ENCODE results near the gene SF3B4.
"Not testable (repeated sequence)": the region's sequence is repeated elsewhere in the genome, so short reads cannot be mapped to it uniquely, and the experiment has no call there.

Gene SF3B4

DNA sequence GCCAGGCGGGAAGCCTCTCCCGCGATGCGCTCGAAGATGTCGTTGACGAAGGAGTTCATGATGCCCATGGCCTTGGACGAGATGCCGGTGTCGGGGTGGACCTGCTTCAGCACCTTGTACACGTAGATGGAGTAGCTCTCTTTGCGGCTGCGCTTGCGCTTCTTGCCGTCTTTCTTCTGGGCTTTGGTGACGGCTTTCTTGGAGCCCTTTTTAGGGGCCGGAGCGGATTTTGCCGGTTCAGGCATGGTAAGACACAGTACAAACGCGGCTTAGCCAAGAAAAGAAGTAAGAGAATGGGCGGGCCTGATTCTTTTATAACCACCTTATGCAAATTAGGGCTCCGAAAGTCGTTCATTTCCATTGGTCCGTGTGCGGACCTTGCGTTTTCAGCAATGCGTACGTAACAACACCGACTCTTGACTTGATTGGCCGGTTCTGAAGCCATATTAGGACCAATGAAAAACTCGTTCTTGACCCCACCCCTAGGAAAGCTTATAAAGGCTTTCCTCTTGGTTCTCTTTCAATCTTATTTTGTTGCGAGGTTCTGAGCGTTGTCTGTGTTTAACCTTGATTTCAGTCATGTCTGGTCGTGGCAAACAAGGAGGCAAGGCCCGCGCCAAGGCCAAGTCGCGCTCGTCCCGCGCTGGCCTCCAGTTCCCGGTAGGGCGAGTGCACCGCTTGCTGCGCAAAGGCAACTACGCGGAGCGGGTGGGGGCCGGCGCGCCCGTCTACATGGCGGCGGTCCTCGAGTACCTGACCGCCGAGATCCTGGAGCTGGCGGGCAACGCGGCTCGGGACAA, 41.0 kb downstream of the SF3B4 start:
- peak; percentile 97 to 98 for DNase-seq

DNA sequence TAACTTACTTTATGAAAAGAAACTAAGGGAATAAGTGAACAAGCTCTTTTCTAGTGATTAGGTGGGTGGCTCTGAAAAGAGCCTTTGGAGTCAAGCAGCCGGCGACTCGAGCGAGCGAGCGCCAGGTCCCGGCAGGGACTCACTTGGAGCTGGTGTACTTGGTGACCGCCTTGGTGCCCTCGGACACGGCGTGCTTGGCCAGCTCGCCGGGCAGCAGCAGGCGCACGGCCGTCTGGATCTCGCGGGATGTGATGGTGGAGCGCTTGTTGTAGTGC, 41.5 kb downstream of the SF3B4 start:
- not testable (repeated sequence) for DNase-seq

DNA sequence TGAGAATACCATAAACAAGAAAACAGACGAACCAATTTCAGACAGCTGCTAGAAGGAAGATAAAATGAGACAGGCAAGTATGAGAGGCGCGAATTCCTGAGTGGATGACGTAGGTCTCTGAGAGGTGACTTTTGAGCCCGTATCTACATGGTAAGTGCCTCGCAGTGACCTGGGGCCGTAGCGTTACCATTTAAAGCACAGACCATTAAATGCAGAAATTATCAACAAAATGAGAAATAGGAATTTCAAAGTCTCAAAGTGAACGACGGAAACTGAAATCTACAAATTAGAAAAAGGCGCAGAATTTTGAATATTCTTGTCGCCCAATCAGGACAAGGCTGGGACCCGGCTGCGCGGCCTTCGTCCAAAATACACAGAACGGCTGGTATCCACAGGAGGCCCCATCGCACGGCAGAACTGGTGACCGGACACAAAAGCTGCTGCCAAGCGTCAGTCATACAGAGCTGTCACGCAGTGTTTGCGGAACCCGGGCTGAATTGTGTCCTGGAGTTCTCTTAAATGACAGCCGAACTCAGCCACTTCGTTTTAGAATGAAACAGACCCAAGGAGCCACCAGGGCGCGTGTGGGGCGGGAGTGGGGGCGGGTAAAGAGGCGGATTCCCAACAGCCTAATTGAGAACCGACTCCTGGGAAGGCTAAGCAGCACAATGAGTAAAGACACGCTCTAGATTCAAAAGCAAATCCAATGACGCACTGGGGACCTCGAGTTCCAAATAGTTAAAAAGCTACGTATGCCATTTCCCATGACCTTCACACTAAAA, 42.1 kb downstream of the SF3B4 start:
- DNase-seq, result peak; percentile 69 to 73

DNA sequence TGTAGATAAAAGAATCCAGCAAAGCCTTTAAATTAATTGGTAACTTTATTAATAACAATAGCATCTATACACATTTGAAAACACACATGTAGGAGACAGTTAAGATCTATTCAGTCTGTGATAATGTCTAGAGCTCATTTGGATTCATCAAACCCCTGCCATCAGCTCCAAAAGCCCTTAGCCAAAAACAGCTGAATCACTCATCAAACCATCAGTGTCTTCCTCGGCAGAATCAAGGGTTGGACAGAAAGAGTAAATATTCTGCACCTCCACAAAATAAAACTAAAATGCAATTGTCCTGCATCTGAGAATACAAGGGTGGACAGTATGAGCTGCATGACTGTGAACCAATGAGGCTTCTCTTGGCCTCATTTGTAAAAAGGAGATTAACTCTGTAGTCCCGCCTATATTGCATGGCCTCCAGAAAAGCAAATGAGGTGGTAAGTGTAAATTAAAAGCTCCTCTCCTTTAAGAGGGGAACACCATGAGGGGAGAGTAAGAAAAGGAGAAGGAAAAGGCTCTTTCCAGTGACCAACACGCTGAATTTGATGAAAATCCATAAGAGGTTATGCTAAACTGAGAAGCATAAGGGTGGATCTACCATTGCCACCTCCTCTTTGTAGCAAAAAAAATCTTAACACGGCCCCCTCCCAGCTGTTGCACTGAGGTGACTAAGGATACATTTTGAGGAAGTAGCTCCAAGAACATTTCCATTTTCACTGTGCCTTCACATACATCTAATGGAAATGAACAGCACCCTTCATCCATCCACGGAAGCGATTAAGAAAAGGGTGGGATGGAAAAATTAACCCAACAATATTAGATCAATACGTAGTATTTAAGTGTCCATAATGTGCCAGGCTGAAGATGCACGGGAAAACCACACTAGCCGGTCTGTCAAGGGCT, 42.9 kb downstream of the SF3B4 start:
- peak; percentile 25 to 28 for DNase-seq

DNA sequence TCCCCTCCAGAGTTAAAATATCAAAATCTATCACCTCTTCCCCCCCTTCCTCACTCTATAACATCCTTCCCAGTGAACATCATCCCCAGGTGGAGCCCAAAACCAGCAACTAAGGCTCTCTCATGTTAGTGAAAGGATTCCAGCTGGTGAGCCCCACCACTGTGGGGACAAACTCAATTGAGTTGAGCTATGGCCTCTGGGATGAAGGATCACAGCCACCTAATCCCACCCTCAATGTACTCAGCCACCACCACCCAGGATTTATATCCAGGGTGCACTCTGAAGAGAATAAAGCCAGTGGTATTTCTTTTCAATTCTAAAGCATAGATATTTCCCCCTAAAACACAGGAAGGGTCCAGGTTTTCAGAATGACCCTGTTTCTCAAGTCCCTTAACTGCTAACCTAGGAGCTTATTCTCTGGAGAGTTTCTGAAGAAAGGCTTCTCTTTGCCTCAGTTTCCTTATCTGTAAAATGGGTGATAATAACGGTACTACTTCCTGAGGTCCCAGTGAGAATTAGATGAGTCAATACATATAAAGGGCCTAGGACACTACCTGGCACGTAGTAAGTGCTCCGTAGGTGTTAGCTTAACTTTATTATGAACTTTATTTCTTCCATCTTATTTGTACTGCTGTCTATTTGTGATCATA, 43.9 kb downstream of the SF3B4 start:
- no peak for DNase-seq

DNA sequence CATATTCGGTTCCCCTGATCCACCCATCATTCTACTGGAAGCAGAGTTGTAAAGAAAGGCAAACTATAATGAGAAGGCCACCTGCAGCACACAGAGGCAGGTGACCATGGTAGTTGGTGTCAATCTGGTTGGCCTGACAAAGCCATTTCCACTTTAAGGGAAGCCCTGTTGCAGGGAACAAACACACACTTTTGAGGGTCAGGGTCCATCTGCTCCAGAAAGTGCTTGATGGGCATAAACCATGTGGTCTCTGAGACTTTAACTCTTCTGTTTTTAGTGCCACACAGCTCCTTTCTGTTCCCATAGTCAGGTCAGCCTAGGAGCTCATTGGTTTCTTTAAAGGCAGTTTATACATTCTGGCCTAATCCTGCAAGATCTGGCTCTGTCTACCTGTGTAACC, 45.7 kb downstream of the SF3B4 start:
- DNase-seq, result no peak

DNA sequence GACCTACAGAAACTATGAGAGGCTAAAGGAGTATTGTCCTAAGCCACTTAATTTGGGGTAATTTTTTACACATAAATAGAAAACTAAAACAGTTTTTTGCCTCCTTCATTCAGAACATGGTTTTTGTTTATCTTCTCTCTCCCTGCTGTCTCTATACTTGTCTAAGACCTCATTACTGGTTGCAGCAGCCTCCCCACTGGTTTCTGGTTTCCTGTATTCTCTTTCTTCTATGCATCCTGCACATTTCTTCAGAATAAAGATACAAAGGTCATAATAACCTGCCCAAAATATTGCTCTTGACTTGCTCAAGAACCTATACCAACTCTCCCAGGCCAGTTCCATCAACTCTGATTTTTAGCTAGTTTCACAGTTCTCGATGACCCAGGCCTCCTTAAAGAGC, 48.0 kb downstream of the SF3B4 start:
- peak; percentile 58 to 73 for DNase-seq

DNA sequence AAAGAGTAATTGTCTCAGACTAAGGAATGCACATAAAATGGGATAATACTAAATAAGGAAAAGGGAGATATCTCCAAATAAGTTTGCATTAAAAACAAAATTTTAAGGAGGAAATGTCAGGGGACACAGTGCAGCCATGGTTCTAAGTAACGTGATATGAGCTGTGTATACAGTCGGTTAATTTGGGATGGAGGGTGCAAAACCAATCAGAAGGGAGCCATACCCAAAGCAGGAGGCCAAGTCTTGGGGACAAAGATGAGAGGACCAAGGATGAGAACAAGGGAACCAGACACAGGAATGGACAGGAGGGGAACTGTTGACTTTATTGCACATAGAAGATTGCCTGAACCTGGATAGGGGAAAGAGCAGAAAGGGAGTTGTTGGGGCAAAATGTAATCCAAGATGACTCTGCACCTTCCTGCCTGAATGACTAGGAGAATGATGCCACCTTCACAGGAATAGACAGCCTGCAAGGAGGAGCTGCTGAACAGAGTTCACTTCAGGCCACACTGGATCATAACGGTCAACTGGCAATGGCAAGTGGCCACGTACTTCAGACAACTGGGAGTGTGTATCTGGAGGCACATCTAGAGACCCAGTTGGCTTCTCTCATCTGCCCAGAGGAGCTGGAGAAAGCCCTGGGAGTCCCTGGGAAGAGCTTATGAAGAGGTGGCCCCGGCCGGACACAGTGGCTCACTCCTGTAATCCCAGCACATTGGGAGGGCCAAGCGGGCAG, 50.2 kb downstream of the SF3B4 start:
- DNase-seq, result no peak

All from CD4-positive, alpha-beta T cell treated with Interleukin-4 for 1 hour (primary cell).